GM10847 (cell line): Measurements from ENCODE around the gene TNS3.

Source experiments
- POLR2A ChIP-seq: IDR thresholded peaks from 2 replicates; pipeline ENCODE4 v1.6.1; 2011; ENCODE audit not compliant: insufficient read length; ENCODE audit errors: extremely low read depth

TNS3 gene

GRCh38 chr7:47503281-47503680 is 78.6 kb downstream of the TNS3 start:
- TF ChIP-seq POLR2A: no peak

- no peak for TF ChIP-seq POLR2A
Observed at GRCh38 chr7:47502240-47502877, 79.6 kb downstream of the TNS3 start.

- no peak for TF ChIP-seq POLR2A
Observed at GRCh38 chr7:47501406-47501805, 80.5 kb downstream of the TNS3 start.

GRCh38 chr7:47500103-47500563 is 81.8 kb downstream of the TNS3 start:
- no peak for TF ChIP-seq POLR2A

- TF ChIP-seq POLR2A: no peak
Observed at GRCh38 chr7:47498229-47499056, 83.5 kb downstream of the TNS3 start.

GRCh38 chr7:47497367-47498096 is 84.4 kb downstream of the TNS3 start:
- TF ChIP-seq POLR2A: no peak

GRCh38 chr7:47496666-47497065 is 85.2 kb downstream of the TNS3 start:
- TF ChIP-seq POLR2A: no peak

GRCh38 chr7:47496056-47496665 is 85.8 kb downstream of the TNS3 start:
- no peak for TF ChIP-seq POLR2A

- no peak for TF ChIP-seq POLR2A
Observed at GRCh38 chr7:47493976-47494911, 87.7 kb downstream of the TNS3 start.

- TF ChIP-seq POLR2A: no peak
Observed at GRCh38 chr7:47492716-47493325, 89.1 kb downstream of the TNS3 start.

- TF ChIP-seq POLR2A: no peak
Observed at GRCh38 chr7:47490501-47491265, 91.2 kb downstream of the TNS3 start.

- TF ChIP-seq POLR2A: no peak
Observed at GRCh38 chr7:47489624-47490023, 92.3 kb downstream of the TNS3 start.

GRCh38 chr7:47488969-47489342 is 93.0 kb downstream of the TNS3 start:
- TF ChIP-seq POLR2A: no peak
